BLaER1 treated with 17β-estradiol and CSF1 and Interleukin-3, amounts not matched to agents 10 nM and 100 nM (cell line): ENCODE results near the gene ANKZF1.

Source experiments
- H3K27ac ChIP-seq, 11 experiments: shearing (Covaris generic); formaldehyde crosslinking; 2 replicates each; pipeline ENCODE4 v1.8.1; 2022
- H3K27me3 ChIP-seq, 11 experiments: shearing (Covaris generic); formaldehyde crosslinking; 2 replicates each; pipeline ENCODE4 v1.8.1; 2022
- H3K36me3 ChIP-seq, 11 experiments: shearing (Covaris generic); formaldehyde crosslinking; 2 replicates each; pipeline ENCODE4 v1.8.1; 2022
- H3K4me1 ChIP-seq, 10 experiments: shearing (Covaris generic); formaldehyde crosslinking; 2 replicates each; pipeline ENCODE4 v1.8.1; 2022
- H3K4me2 ChIP-seq, 11 experiments: shearing (Covaris generic); formaldehyde crosslinking; 2 replicates each; pipeline ENCODE4 v1.8.1; 2022
- H3K4me3 ChIP-seq, 10 experiments: shearing (Covaris generic); formaldehyde crosslinking; 2 replicates each; pipeline ENCODE4 v1.8.1; 2022
- H3K9ac ChIP-seq, 11 experiments: shearing (Covaris generic); formaldehyde crosslinking; 2 replicates each; pipeline ENCODE4 v1.8.1; 2022
- H3K9me3 ChIP-seq, 11 experiments: shearing (Covaris generic); formaldehyde crosslinking; replicated peaks in 1 of 11; 2 replicates each; pipeline ENCODE4 v1.8.1; 2022
- H4K20me1 ChIP-seq, 11 experiments: shearing (Covaris generic); formaldehyde crosslinking; 2 replicates each; pipeline ENCODE4 v1.8.1; 2022
- Cebpa-rat ChIP-seq, 11 experiments: shearing (Covaris generic); IDR thresholded peaks; 2 replicates each; pipeline ENCODE4 v1.8.1; 2022

Gene ANKZF1

GRCh38 chr2:219282943-219283581 is 53.5 kb downstream of the ANKZF1 start:
- H3K9me3 ChIP-seq, result no peaks in the 10 kb centered on the region
- H3K27me3 ChIP-seq, result no peaks in the 10 kb centered on the region
- H3K4me3 ChIP-seq, result no peak overlapping the region
- H3K36me3 ChIP-seq, result peaks cover 0 to 58% (median 0%) of the 10 kb centered on the region in 11 experiments; a peak in 7 of 22 replicates
- H3K4me2 ChIP-seq, result peak overlapping the region; percentile 82 to 98 (median 94)
- peak overlapping the region in 8 of 11 experiments; percentile 5 to 53 (median 46); a peak in 12 of 22 replicates for H3K9ac ChIP-seq
- H4K20me1 ChIP-seq, result peaks cover 17 to 63% (median 28%) of the 10 kb centered on the region in 11 experiments; a peak in 16 of 22 replicates
- peaks cover 59 to 89% (median 82%) of the 10 kb centered on the region in 10 experiments for H3K4me1 ChIP-seq
- no peak for TF ChIP-seq Cebpa-rat (IDR thresholded peaks at IDR 0.05)
- peak overlapping the region in 3 of 11 experiments; percentile 25 to 43 (median 28); a peak in 3 of 22 replicates for H3K27ac ChIP-seq

- Histone ChIP-seq H3K4me2 (peak overlapping the region; percentile 48 to 98 (median 82)), H3K4me3 (no peak overlapping the region; a peak in 1 of 20 replicates), H3K27ac (no peak overlapping the region), H3K36me3 (peaks cover 0 to 58% (median 0%) of the 10 kb centered on the region in 11 experiments; a peak in 7 of 22 replicates), H4K20me1 (peaks cover 17 to 63% (median 28%) of the 10 kb centered on the region in 11 experiments; a peak in 16 of 22 replicates), H3K27me3 (no peaks in the 10 kb centered on the region), H3K9me3 (no peaks in the 10 kb centered on the region), H3K4me1 (peaks cover 52 to 83% (median 69%) of the 10 kb centered on the region in 10 experiments), H3K9ac (peak overlapping the region in 4 of 11 experiments; percentile 2 to 64 (median 24); a peak in 4 of 22 replicates)
- no peak for TF ChIP-seq Cebpa-rat (IDR thresholded peaks at IDR 0.05)
Measured at GRCh38 chr2:219284501-219285372, 55.1 kb downstream of the ANKZF1 start.

- Histone ChIP-seq H3K4me2 (peak overlapping the region; percentile 48 to 98 (median 82)), H3K4me3 (no peak overlapping the region)
Measured at GRCh38 chr2:219285373-219285735, 55.7 kb downstream of the ANKZF1 start.

GRCh38 chr2:219285894-219286425 is 56.4 kb downstream of the ANKZF1 start:
- Histone ChIP-seq H3K9ac (peak overlapping the region in 7 of 11 experiments; percentile 2 to 64 (median 24); a peak in 4 of 22 replicates), H4K20me1 (peaks cover 17 to 54% (median 27%) of the 10 kb centered on the region in 11 experiments; a peak in 16 of 22 replicates), H3K9me3 (no peaks in the 10 kb centered on the region), H3K4me2 (peak overlapping the region; percentile 48 to 98 (median 82); a peak in 21 of 22 replicates), H3K27me3 (no peaks in the 10 kb centered on the region), H3K4me3 (no peak overlapping the region), H3K36me3 (peaks cover 0 to 51% (median 0%) of the 10 kb centered on the region in 11 experiments; a peak in 7 of 22 replicates), H3K4me1 (peaks cover 40 to 77% (median 57%) of the 10 kb centered on the region in 10 experiments), H3K27ac (no peak overlapping the region)
- TF ChIP-seq Cebpa-rat (IDR thresholded peaks at IDR 0.05), result no peak

More at GRCh38 chr2:219285373-219285735, 55.7 kb downstream of the ANKZF1 start:
- Histone ChIP-seq H3K4me1 (peaks cover 46 to 83% (median 63%) of the 10 kb centered on the region in 10 experiments), H4K20me1 (peaks cover 17 to 60% (median 28%) of the 10 kb centered on the region in 11 experiments; a peak in 16 of 22 replicates), H3K9ac (peak overlapping the region in 8 of 11 experiments; percentile 2 to 64 (median 28); a peak in 7 of 22 replicates), H3K36me3 (peaks cover 0 to 57% (median 0%) of the 10 kb centered on the region in 11 experiments; a peak in 7 of 22 replicates), H3K27ac (no peak overlapping the region), H3K27me3 (no peaks in the 10 kb centered on the region), H3K9me3 (no peaks in the 10 kb centered on the region)
- no peak for TF ChIP-seq Cebpa-rat (IDR thresholded peaks at IDR 0.05)
